ENCODE results near the gene MCMBP.
"Not testable (repeated sequence)": the region's sequence is repeated elsewhere in the genome, so short reads cannot be mapped to it uniquely, and the experiment has no call there.

Gene MCMBP, protein sequence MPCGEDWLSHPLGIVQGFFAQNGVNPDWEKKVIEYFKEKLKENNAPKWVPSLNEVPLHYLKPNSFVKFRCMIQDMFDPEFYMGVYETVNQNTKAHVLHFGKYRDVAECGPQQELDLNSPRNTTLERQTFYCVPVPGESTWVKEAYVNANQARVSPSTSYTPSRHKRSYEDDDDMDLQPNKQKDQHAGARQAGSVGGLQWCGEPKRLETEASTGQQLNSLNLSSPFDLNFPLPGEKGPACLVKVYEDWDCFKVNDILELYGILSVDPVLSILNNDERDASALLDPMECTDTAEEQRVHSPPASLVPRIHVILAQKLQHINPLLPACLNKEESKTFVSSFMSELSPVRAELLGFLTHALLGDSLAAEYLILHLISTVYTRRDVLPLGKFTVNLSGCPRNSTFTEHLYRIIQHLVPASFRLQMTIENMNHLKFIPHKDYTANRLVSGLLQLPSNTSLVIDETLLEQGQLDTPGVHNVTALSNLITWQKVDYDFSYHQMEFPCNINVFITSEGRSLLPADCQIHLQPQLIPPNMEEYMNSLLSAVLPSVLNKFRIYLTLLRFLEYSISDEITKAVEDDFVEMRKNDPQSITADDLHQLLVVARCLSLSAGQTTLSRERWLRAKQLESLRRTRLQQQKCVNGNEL

DNA sequence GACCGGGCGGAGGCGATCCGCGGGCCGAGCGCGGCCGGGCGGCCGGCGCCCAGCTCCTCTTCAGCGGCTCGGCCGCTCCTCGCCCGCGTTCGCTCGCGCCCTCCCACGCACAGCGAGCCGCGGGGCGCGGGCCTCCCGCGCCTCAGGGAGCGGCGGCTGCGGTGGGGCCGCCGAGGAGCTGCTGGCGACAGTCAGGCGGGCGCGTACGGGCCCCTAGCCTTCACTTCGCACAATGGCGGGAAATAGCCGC lies at the start of gene MCMBP:
Gene MCMBP (minus strand): TSS at position 234 of the 250 bp plus-strand sequence. CDS start 259 bp downstream, outside the sequence.
- DNase-seq, result no peak

DNA sequence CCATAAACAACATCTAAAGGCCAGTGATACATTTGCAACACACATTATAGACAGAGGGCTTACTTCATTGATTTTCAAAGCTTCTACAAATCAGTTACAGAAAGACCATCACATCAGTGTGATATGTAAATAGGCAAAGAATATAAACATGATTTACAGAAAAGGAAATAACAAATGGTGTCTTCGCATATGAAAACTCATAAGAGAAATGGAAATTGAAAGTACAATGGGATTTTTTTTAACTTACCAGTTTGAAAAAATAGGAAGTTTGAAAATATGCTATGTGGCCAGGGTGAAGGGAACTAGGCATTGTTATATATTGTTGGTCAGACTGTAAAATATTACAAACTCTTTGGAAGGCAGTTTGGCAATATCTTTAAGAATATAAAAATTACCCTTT lies 47.2 kb upstream of the MCMBP start:
- no peak for DNase-seq

DNA sequence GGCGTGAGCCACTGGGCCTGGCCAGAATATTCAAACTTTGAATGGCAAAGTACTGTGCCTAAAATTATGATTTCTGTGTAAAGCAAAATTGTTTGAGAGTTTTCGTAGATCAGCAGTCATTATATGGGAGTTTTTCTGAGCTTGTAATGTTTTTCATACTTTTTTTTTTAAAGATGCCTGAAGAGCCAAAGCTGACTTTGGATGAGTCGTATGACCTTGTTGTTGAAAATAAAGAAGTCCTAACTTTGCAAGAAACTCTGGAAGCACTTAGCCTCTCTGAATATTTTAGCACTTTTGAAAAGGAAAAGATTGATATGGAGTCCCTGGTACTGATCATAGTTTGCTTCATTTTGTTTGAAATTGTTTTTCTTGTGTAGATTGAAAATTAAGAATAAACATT lies 46.6 kb upstream of the MCMBP start:
- peak; percentile 34 for DNase-seq

DNA sequence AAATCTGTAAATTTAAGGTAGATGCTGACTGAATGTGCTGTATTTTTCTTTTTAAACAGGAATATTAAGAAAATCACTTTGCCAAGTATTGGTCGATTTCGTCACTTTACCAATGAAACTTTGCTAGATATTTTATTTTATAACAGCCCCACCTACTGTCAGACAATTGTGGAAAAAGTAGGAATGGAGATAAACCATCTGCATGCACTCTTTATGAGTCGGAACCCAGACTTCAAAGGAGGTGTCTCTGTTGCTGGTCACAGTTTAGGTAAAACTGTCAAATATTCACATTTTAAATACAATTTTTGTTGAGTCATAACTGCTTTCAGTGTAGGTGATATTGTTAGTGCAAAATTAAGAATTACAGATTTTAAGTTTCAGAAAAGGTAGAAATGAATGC lies 45.1 kb upstream of the MCMBP start:
- DNase-seq, result no peak

DNA sequence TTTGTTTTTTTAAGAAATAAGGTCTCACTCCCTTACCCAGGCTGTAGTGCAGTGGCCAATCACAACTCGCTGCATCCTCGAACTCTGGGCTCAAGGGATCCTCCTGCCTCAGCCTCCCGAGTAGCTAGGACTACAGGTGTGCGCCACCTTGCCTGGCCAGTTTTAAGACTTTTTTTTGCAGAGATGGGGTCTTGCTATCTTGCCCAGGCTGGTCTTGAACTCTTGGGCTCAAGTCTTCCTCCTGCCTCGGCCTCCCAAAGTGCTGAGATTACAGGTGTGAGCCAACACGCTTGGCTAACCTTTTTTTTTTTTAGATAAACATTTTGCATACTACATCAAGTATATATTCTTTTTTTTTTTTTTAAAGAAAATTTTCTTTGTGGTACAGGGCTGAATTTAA lies 38.0 kb upstream of the MCMBP start:
- DNase-seq, result no peak

DNA sequence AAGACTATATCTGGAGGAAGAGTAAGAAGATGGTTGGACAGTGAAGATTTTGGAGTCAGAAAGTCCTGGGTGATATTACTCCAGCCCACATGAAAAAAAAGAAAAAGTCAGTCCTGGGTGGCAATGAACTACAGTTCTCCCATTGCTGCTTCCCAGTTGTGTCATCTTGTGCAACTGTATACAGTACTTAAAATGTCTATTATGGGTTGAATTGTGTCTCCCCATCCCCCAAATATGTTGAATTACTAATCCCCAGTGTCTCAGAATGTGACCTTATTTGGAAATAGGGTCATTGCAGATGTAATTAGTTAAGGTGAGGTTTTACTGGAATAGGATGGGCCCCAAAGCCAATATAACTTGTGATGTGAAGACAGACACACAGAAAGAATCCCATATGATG lies 35.5 kb upstream of the MCMBP start:
- no peak for DNase-seq

DNA sequence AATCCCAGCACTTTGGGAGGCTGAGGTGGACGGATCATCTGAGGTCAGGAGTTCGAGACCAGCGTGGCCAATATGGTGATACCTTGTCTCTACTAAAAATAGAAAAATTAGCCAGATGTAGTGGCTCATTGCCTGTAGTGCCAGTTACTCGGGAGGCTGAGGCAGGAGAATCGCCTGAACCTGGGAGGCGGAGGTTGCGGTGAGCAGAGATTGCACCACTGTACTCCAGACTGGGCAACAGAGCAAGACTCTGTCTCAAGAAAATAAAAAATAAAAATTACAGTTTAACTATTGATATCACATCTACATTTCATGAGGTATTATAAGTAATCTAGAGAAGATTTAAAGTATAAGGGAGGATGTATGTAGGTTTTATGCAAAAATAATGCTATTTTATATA lies 35.1 kb upstream of the MCMBP start:
- not testable (repeated sequence) for DNase-seq

DNA sequence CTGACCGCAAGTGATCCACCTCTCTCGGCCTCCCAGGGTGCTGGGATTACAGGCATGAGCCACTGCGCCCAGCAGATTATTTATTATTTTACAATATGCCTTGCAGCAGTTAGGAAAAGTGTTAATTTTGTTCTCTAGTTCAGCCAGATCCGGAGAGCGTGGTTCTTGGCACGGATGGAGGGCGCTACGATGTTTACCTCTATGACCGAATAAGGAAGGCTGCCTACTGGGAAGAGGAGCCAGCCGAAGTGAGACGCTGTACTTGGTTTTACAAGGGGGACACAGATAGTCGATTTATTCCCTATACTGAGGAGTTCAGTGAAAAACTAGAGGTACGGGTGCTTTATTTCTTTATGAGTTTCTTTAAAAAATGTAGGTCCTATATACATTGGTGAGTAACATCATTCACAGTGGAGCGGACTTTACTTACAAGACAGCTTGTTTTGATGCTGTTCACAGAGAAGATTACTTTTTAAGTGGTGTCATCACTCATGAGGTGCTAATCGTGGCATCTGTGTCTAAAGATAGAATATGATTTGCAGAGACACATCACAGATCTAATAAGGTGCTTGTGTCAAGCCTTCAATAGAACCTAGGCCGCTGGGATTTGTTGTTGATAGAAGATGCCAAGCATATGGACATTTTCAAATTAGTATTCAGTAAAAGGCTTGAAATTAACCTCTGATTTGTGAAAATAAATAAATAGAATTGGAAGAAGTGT lies 31.5 kb upstream of the MCMBP start:
- DNase-seq, result no peak

DNA sequence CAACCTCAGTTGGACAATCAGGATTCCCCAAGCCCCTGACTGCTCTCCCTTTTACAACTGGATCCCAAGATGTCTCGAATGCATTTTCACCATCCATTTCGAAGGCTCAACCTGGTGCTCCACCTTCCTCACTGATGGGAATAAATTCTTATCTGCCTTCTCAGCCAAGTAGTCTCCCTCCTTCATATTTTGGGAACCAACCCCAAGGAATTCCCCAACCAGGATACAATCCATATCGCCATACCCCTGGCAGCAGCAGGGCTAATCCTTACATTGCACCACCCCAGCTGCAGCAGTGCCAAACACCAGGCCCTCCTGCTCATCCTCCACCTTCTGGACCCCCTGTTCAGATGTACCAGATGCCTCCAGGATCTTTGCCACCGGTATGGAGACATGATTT lies 25.9 kb upstream of the MCMBP start:
- no peak for DNase-seq

DNA sequence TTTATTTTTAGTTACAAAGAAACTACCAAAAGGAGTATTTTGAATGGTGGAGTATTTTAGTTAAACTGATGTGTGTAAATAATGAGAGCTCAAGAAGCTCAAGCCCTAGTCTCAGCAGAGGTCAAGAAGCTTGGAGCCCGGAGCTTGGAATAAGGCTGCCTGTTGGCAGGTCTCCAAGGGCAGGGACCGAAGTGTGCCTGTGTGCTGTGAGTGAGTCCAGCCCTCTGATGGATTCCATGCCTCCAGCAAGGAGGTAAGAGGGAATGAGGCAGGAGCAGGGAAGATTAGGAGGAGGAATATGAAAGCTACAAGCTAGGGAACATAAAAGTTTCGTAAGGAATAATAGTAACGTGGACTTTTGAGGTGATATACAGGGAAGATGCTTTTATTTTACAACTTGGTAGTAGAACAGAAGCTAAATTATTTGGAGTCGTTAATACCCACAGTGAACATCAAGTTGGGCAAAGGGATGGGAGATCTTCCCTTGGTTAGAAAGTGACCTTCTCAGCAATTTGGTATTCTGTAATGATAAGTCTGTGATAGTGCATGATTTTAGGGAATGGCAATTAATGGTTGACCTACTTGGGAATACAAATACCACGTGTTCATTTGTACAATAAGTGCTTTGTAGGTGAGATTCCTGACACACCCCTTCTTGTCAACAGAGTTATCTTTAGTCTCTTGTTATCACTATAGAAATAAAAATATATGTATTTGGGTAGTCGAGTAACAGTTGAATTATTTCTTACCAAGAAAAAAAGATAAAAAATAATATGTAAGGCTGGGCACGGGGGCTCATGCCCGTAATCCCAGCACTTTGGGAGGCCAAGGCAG lies 24.5 kb upstream of the MCMBP start:
- DNase-seq, result peak; percentile 28

DNA sequence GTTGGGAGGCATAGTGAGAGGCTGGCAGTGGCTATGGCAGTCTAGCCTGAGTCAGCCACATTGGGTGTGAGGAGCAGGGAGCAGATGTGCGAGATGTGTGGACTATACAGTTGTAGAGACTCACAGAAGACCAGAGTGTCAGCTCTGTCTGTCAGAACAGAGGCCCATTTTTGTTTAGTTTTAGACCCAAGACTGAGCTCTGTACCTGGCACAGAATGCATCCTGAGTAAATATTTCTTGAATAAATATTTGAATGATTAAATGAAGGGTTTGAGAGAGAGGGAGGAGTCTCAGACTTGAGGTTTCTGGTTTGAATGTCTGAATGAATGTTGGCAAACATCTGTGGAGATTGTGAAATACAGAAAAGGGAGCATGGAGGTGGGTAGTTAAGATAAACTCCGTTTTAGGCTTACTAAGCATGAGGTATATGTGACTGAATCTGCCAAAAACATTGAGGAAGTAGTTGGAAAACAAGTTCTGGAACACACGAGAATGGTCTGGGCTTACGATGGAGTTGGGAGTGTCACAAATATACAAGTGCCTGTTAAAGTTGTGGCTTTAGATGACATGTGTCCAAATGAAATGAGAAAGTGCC lies 23.5 kb upstream of the MCMBP start:
- peak; percentile 55 for DNase-seq

DNA sequence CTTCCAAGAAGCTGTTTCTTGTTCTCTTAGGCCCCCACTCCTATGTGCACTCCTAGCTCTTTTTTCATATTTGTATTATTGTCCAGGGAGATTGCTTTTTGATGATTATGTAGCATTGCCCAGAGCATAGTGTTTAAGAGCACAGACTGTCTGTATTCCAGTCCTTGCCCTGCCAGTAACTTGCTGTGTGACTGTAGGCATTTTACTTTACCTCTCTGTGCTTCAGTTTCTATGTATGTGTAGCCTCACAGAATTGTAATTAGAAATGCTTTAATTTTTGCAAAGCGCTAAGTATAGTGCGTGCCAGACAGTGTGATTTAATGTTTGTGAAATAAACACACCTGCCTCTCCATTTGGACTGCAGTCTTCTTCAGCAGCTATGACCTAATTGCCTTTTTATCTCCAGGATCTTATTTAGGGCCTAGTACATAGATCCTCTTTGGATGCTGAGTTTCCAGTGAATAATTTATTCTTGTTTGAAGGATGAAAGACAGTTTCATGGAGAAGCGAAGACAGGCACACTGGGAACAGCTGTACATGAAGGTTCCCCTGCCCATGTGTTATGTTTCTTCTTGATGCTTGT lies 21.3 kb upstream of the MCMBP start:
- DNase-seq, result no peak

DNA sequence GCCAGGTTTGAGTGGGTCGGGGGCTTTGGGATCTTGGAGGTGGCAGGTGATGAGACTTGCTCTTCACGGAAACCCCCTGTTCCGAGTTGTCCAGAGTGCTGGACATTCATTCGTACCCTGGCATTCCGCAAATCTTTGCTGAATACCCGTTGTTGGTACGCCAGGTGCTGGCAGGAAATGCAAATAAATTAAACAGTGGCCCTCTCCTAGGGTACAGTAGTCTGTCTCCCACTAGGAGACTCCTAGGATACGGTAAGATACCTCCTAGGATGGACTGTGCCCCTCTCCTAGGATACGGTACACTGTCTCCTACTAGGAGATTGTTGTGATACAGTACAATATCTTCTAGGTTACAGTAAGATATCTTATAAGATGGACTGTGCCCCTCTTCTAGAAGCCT lies 20.4 kb upstream of the MCMBP start:
- DNase-seq, result no peak

DNA sequence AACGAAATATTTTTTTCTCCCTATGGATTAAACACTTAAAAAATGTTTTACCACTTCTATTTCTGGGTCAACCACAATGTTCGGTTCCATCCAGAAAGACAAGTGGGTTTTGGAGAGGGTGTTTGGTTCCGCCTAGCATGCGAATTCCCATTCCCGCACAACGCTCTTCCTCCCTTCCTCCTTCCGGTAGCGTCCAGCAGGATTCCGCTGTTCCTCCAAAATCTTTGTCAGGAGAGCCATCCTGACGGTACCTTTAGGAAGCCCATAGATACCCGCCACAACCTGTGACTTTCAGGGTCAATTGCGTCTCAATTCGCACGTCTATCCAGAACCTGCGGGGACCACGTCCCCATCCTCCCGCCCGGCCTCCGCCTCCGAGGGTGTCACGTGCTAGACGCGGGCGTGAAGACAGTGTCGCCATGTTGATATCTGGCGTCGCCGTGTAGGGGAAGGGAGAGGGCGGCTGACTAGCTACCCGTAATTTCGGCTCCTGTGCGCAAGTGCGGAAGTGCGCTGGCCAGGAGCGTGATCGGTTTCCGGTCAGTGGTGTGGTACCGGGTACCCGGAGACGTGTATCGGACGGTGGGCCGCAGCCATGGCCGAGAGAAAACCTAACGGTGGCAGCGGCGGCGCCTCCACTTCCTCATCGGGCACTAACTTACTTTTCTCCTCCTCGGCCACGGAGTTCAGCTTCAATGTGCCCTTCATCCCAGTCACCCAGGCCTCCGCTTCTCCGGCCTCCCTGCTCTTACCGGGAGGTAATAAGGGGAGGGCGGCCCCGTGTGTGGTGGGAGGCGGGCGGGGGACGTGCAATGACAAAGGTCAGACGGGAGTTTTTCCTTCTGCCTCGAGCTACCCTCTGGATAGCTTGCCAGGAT lies 19.8 kb upstream of the MCMBP start, which contains the start of gene SEC23IP:
Gene SEC23IP (plus strand): TSS at position 543 of the 878 bp plus-strand sequence. CDS start 53 bp downstream, at position 596.
- peak; percentile 96 for DNase-seq

DNA sequence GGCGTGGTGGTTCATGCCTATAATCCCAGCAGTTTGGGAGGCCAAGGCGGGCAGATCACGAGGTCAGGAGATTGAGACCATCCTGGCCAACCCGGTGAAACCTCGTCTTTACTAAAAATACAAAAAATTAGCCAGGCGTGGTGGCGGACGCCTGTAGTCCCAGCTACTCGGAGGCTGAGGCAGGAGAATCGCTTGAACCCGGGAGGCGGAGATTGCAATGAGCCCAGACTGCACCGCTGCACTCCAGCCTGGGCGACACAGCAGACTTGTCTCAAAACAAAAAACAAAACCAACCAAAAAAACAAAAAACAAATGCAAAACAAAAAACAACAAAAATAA lies 19.2 kb upstream of the MCMBP start:
- not testable (repeated sequence) for DNase-seq

DNA sequence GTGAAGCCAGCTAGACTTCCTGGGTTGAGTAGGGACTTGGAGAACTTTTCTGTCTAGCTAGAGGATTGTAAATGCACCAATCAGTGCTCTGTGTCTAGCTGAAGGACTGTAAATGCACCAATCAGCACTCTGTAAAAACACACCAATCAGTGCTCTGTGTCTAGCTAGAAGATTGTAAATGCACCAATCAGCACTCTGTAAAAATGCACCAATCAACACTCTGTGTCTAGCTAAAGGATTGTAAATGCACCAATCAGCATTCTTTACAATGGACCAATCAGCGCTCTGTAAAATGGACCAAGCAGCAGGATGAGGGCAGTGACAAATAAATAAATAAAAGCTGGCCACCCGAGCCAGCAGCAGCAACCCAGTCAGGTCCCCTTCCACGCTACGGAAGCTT lies 17.7 kb upstream of the MCMBP start:
- not testable (repeated sequence) for DNase-seq

DNA sequence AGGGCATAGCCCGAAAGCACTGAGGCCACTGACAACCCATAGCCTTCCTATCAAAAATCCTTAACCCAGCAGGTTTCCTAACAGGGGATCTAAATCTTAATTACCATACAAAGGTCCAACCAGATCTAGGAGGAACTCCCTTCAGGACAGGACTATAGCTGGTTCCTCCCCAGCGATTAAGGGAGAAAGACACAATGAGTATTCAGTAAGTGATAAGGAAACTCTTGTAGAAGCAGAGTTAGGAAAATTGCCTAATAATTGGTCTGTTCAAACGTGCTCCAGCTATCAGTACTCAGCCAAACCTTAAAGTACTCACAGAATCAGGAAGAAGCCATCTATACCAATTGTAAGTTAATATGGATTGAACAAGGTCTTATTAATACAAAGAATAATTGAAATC lies 16.6 kb upstream of the MCMBP start:
- not testable (repeated sequence) for DNase-seq

DNA sequence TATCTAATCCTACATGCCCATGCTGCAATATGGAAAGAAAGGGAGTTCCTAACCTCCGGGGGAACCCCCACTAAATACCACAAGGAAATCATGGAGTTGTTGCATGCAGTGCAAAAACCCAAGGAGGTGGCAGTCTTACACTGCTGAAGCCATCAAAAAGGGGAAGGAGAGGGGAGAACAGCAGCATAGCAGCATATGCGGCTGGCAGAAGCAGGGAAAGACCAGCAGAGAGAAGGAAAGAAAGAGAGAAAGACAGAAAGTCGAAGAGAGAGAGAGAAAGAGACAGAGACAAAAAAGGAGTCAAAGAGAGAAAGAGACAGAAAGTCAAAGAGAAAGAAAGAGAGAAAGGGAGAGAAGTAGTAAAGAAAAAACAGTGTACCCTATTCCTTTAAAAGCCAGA lies 16.1 kb upstream of the MCMBP start:
- DNase-seq, result not testable (repeated sequence)

DNA sequence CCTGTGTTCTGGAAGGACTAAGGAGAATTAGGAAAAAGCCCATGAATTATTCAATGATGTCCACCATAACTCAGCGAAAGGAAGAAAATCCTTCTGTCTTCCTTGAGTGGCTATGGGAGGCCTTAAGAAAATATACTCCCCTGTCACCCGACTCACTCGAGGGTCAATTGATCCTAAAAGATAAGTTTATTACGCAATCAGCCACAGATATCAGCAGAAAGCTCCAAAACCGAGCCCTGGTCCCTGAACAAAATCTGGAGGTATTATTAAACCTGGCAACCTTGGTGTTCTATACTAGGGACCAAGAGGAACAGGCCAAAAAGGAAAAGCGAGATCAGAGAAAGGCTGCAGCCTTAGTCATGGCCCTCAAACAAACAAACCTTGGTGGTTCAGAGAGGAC lies 13.4 kb upstream of the MCMBP start:
- not testable (repeated sequence) for DNase-seq

DNA sequence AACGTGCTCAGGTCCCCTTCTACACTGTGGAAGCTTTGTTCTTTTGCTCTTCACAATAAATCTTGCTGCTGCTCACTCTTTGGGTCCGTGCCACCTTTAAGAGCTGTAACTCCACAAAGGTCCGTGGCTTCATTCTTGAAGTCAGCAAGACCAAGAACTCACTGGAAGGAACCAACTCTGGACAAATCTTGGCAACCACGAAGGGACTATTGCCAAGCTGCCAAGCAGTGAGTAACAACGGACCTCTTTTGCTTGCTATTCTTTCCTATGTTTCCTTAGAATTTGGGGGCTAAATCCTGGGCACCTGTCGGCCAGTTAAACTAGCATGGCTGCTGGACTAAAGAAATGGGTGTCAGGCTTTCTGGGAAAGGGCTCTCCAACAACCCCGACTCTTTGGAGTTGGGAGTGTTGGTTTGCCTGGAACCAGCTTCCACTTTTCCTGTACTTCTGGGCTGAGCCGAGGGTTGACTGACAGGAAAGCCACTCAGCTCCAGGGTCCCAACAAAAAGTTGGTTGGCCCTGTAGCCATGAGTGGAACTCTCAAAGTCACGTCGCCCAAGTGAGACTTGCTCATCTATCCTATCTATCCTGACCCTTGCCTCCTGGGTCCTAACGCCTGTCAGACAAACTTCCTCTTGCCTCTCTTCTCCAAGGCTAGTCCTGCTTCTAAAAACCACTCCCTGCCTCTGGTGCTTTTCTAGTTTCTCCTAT lies 11.4 kb upstream of the MCMBP start:
- not testable (repeated sequence) for DNase-seq

DNA sequence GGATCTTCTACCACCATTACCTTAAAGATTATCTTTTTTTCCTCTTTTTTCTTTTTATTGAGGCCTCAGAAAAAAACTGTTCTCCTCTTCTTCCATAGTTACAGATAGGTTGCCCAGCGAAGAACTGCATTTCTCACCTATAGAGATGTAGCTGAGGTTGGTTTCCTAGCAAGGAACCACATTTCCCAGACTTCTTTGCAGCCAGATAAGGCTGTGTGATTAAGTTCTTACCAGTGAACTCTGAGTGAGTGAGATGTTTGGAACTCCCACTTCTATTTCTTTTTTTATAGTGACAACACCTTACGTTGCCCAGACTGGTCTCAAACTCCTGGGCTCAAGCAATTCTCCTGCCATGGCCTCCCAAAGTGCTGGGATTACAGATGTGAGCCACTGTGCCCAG lies 5.9 kb upstream of the MCMBP start:
- no peak for DNase-seq
